HG02885 (cell line): ENCODE results near the gene SRC.

ENCODE experiments used
- ATAC-seq: cut with Tn5 transposase; IDR thresholded peaks from one replicate; pipeline ENCODE4 v1.9.1; 2021; ENCODE audit warnings: mild to moderate bottlenecking; ENCODE audit not compliant: unreplicated experiment, poor library complexity

SRC gene

GRCh38 chr20:37348792-37349516 lies 3.0 kb downstream of the SRC start:
- no peak for ATAC-seq

- ATAC-seq, result no peak
These were observed 3.9 kb downstream of the SRC start for GRCh38 chr20:37349517-37350491.

DNA sequence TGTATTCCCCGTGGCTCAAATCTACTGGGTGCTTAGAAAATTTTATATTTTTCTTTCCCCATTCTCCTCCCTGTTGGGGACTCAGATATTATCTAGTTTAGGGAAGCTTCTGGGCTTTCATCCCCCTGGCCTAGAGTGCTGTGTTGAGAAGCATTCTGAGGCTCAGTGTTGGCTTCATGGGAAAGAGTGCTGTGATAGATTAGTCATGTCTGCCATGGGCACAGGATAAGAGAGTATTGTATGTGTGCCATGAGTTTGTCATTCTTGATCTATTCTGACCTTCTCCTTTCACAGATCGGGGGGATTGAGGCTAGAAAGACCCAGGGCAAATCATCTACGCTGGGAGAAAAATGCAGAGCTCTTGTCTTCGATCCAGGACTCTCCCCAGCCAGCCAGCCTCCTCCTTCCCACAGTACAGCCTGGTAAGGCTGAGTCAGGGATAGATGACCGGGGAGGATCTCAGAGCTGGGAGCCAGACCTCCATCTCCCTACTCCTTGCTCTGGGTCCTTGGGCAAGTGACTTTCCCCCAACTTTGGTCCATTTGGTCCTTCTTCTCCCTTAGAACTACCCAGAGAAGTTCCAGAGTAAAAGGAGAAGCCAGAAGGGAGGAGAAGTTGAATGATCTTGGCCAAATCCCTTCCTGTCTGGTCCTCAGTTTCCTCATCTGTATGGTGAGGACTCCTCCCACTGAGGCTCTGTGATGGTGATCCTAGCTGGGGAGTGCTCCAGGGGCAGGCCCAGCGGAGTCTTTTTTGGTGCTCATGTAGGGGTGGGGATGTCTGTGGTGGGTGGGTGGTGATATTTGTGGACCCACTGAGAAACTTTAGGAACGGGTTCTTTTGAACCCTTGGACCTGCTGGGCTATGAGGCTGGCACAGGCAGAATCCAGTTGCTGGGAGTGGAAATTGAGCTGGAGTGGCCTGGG lies 5.0 kb downstream of the SRC start:
- ATAC-seq, result no peak

DNA sequence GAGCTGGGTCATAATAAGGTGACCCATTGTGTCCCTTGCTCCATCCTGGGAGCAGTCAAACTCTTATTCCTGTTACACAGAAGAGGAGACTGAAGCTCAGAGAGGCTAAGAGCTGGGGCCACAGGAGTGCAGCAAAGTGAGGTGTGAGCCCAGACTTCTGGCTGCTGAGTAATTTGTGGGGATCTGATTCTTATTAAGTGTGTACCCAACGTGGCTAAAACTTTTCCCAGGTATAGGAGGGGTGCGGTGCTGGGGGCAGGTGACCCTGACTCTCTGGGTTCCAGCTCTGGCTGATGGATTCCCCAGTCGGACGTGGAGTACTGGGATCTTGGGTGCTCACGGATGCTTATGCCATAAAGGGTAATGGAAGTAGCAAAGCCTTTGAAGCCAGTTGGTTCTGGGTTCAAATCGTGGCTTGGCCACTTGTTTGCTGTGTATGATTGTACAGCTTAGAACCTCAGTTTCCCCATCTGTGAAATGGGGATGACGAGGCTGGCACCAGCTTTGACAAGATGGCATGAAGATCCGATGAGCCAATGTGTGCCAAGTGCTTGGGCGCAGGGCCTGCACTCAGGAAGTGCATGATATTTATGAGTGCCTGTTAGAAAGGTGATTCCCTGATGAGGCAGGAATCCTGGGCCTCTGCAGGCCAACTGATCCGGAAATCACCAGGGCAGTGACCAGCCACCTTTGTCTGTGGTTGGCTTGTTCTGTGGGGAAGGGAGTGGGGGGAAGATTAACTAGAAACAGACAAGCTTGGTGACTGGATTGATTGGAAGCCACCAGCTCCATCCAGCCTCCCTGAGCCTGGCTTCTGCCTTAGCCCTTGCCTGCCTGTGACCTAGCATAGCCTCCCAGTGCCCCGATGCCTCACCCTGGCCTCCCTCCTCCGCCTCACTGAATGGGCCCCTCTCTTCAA lies 6.0 kb downstream of the SRC start:
- no peak for ATAC-seq

DNA sequence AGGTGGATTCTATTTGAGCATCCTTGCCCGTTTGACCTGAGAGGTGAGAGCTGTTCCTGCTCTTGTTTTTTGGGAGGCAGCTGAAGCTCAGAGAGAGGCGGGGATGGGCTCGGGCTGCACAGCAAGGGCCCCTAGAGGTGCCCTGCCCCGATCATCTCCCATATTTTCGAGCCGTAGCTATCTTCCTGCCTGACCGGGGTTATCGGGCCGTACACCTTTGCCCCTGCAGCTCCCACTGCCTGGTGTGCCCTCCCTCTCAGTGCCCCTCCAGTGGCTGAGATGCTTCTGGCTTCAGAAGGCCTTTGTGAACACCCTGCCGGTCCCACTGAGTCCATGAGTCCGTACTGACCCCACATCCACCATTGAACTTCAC lies 6.7 kb downstream of the SRC start:
- ATAC-seq, result no peak

- ATAC-seq, result no peak
These were observed 7.4 kb downstream of the SRC start for GRCh38 chr20:37353285-37353849.

- ATAC-seq, result no peak
These were observed 8.6 kb downstream of the SRC start for GRCh38 chr20:37354210-37355195.

GRCh38 chr20:37355252-37356180 lies 9.6 kb downstream of the SRC start:
- ATAC-seq, result no peak

DNA sequence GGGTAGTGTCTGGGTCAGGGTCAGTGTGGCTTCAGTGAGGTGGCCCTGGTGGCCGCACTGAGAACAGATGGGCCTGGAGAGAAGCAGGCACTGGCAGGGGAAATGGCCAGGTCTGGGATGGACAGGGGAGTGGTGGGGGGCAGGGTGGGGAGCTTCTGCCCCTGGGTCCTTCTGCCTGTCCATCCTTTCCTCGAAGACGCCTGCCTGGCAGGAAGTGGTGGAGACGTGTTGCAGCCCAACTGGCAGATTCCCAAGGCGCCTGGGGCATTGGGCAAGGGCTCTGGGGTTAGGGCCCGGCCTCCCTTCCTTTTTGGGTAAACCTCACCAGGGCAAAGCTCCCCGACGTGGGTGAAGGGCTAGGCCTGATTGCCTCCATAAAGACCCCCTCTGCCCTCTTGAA lies 10.4 kb downstream of the SRC start:
- no peak for ATAC-seq

DNA sequence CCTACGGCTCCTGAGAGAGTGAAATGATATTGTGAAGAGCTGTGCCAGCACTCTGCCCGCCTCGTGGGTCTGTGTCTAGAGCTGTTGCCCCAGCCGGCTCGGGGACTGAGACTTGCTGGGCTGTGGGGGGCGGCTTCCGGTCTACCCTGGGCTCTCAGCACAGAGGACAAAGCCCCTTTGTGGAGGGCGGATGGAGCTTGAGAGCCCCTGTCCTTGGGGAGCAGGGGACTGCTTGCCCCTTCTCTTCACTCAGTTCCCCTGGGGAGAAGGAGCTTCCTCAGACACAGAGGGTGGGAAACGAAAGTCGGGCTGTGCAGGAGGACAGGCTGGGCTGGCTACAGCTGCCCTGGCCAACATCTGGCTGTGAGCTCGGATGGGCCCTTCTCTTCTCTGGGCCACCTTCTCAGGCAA lies 11.0 kb downstream of the SRC start:
- ATAC-seq, result no peak

DNA sequence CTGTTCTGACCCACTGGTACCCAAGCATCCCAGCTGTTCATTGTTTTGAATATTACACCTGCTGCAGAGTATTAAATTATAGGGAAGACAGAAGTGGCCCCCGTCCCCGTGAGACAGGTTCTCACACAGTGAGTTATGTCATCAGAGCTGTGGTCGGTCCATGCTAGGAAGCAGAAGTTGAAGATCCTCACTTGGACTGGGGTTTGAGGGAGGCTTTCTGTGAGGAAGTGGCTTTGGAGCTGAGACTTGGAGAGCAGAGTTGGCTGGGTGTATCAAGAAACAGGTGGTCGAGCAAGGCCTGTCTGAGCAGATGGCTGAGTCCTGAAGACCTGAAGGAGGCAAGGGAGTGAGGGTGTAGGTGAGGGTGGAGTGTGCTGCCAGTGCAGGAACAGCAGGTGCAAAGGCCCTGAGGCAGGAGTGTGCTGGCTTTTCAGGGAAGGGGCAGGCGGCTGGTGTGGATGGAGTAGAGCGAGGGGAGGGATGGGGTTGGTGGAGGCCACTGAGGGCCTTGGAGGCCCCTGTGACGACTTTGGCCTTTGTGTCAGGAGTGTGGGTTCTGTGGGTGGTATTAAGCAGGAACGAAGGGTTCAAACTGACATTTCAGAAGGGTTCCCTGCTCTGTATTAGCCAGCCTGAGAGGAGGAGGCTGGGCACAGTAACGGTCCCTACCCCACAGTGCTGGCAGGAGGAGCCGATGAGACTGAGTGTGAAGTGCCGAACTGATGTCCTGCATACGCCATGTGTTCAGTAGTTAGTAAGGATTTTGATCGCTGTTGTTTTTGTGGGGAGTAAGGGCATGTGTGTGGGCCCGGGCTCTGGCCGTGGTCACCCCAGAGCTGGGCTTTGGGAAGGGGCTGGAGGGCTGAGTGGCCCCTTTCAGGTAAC lies 11.8 kb downstream of the SRC start:
- ATAC-seq, result no peak

- ATAC-seq, result no peak
These were observed 12.6 kb downstream of the SRC start for GRCh38 chr20:37358366-37359150.

- no peak for ATAC-seq
These were observed 13.4 kb downstream of the SRC start for GRCh38 chr20:37359331-37359730.

DNA sequence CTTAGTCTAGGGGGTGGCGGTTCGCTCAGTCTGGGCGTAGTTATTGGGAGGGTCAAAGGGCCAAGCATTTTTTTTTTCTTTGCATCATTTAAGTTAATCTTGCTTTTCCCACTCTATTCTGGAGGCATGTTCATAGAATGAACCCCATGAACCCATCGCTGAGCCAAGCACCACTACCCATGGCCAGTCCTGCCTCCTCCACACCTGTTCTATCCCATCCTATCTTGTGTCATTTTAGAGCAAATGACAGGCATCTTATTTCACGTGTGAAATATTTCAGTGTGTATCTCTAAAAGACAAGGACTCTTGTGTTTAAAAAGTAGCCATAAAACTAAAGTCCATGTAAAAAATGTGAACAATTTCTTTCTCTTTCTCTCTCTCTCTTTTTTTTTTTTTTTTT lies 13.9 kb downstream of the SRC start:
- ATAC-seq, result no peak

GRCh38 chr20:37360391-37361115 lies 14.6 kb downstream of the SRC start:
- no peak for ATAC-seq
